Loucy (cell line): ENCODE results near the gene BRINP2.
"Not testable (repeated sequence)": the region's sequence is repeated elsewhere in the genome, so short reads cannot be mapped to it uniquely, and the experiment has no call there.

Experiments used
- H2AFZ ChIP-seq: fragments of 200-600 bp; sonication (generic); 2 replicates; pipeline ENCODE4 v1.6.0; 2016; ENCODE audit warnings: antibody characterized with exemption, mild to moderate bottlenecking, low read length, moderate library complexity
- H3F3A ChIP-seq: fragments of 200-600 bp; 2 replicates; pipeline ENCODE4 v1.6.0; 2016; ENCODE audit warnings: antibody characterized with exemption, low read depth, mild to moderate bottlenecking
- H3K27me3 ChIP-seq: fragments of 200-600 bp; sonication (generic); 2 replicates; pipeline ENCODE4 v1.6.1; 2014; ENCODE audit warnings: low read length, mild to moderate bottlenecking; ENCODE audit not compliant: insufficient read depth, poor library complexity, severe bottlenecking
- H3K36me3 ChIP-seq: fragments of 200-600 bp; sonication (generic); 2 replicates; pipeline ENCODE4 v1.6.1; 2016; ENCODE audit warnings: low read length; ENCODE audit not compliant: insufficient read depth
- H3K4me1 ChIP-seq: fragments of 200-600 bp; sonication (generic); 2 replicates; pipeline ENCODE4 v1.5.1; 2014; ENCODE audit warnings: low read length, mild to moderate bottlenecking; ENCODE audit not compliant: insufficient read depth, poor library complexity, severe bottlenecking
- H3K4me2 ChIP-seq: fragments of 200-600 bp; sonication (generic); 2 replicates; pipeline ENCODE4 v1.6.0; 2014; ENCODE audit warnings: antibody characterized with exemption, low read length, low read depth, mild to moderate bottlenecking; ENCODE audit not compliant: poor library complexity, severe bottlenecking
- H3K4me3 ChIP-seq: fragments of 200-600 bp; sonication (generic); 2 replicates; pipeline ENCODE4 v1.5.1; 2014; ENCODE audit warnings: low read length, mild to moderate bottlenecking, mixed read lengths; ENCODE audit not compliant: poor library complexity, severe bottlenecking
- H3K79me2 ChIP-seq: fragments of 200-600 bp; sonication (generic); 2 replicates; pipeline ENCODE4 v1.6.1; 2014; ENCODE audit warnings: low read length; ENCODE audit not compliant: insufficient read depth
- H3K9ac ChIP-seq: fragments of 200-600 bp; sonication (generic); 2 replicates; pipeline ENCODE4 v1.6.0; 2014; ENCODE audit warnings: mild to moderate bottlenecking, low read depth, low read length, moderate library complexity; ENCODE audit not compliant: poor library complexity, severe bottlenecking
- H3K9me2 ChIP-seq: fragments of 200-600 bp; sonication (generic); replicated peaks from 2 replicates; pipeline ENCODE4 v1.6.1; 2016; ENCODE audit warnings: low read depth, low read length, mixed read lengths
- H3K9me3 ChIP-seq: fragments of 200-600 bp; sonication (generic); 2 replicates; pipeline ENCODE4 v1.6.1; 2014; ENCODE audit warnings: mild to moderate bottlenecking, antibody characterized with exemption, low read length, low read depth; ENCODE audit not compliant: insufficient read depth
- H4K20me1 ChIP-seq: fragments of 200-600 bp; sonication (generic); 2 replicates; pipeline ENCODE4 v1.6.0; 2014; ENCODE audit warnings: antibody characterized with exemption, low read length, mild to moderate bottlenecking; ENCODE audit not compliant: insufficient read depth, poor library complexity, severe bottlenecking
- CTCF ChIP-seq: fragments of 200-600 bp; sonication (generic); conservative IDR thresholded peaks from 2 replicates; pipeline ENCODE4 v1.5.1; 2014; ENCODE audit warnings: mild to moderate bottlenecking, antibody characterized with exemption, low read length
- EZH2phosphoT487 ChIP-seq: fragments of 200-600 bp; IDR thresholded peaks from 2 replicates; pipeline ENCODE4 v1.6.1; 2018; ENCODE audit warnings: antibody characterized with exemption, mild to moderate bottlenecking, moderate library complexity, borderline replicate concordance

BRINP2 gene

GRCh38 chr1:177311586-177311985 lies 140.8 kb downstream of the BRINP2 start:
- H3K4me1 ChIP-seq: no peaks in the 10 kb centered on the region
- TF ChIP-seq CTCF: no peak
- TF ChIP-seq EZH2phosphoT487: no peak
- H2AFZ ChIP-seq: no peak overlapping the region
- no peaks in the 10 kb centered on the region for H3K36me3 ChIP-seq
- H3K27me3 ChIP-seq: no peaks in the 10 kb centered on the region
- no peak overlapping the region for H3K4me2 ChIP-seq
- H3K9me3 ChIP-seq: no peaks in the 10 kb centered on the region; the same call in 1 of the 2 replicates
- H3K79me2 ChIP-seq: no peaks in the 10 kb centered on the region
- H3K9me2 ChIP-seq: no peaks in the 10 kb centered on the region
- no peak overlapping the region for H3K9ac ChIP-seq
- H3F3A ChIP-seq: no peaks in the 10 kb centered on the region
- H3K4me3 ChIP-seq: no peak overlapping the region
- no peaks in the 10 kb centered on the region for H4K20me1 ChIP-seq

- Histone ChIP-seq H2AFZ (no peak overlapping the region), H3K9ac (no peak overlapping the region), H4K20me1 (no peaks in the 10 kb centered on the region), H3F3A (no peaks in the 10 kb centered on the region), H3K9me2 (no peaks in the 10 kb centered on the region), H3K79me2 (no peaks in the 10 kb centered on the region), H3K27me3 (no peaks in the 10 kb centered on the region), H3K4me2 (no peak overlapping the region), H3K9me3 (no peaks in the 10 kb centered on the region), H3K36me3 (no peaks in the 10 kb centered on the region), H3K4me3 (no peak overlapping the region), H3K4me1 (no peaks in the 10 kb centered on the region)
- TF ChIP-seq CTCF (no peak), EZH2phosphoT487 (no peak)
Observed at GRCh38 chr1:177315261-177315660, 144.5 kb downstream of the BRINP2 start.

- no peak overlapping the region for H3K4me2 ChIP-seq
- H4K20me1 ChIP-seq: no peaks in the 10 kb centered on the region
- H3K4me1 ChIP-seq: no peaks in the 10 kb centered on the region
- H3K9ac ChIP-seq: no peak overlapping the region
- TF ChIP-seq EZH2phosphoT487 (no peak), CTCF (no peak)
- H3K9me2 ChIP-seq: no peaks in the 10 kb centered on the region
- H3K9me3 ChIP-seq: no peaks in the 10 kb centered on the region
- no peak overlapping the region for H2AFZ ChIP-seq
- no peaks in the 10 kb centered on the region for H3K27me3 ChIP-seq
- H3F3A ChIP-seq: no peaks in the 10 kb centered on the region
- no peak overlapping the region for H3K4me3 ChIP-seq
- H3K36me3 ChIP-seq: no peaks in the 10 kb centered on the region
- no peaks in the 10 kb centered on the region for H3K79me2 ChIP-seq
Observed at GRCh38 chr1:177315761-177316160, 145.0 kb downstream of the BRINP2 start.

- not testable (repeated sequence) for H3K79me2 ChIP-seq, H3K27me3 ChIP-seq, H4K20me1 ChIP-seq, H3K4me2 ChIP-seq, H3F3A ChIP-seq, H3K4me1 ChIP-seq, H3K36me3 ChIP-seq, H3K9me3 ChIP-seq, H3K9ac ChIP-seq, H3K9me2 ChIP-seq, H3K4me3 ChIP-seq, H2AFZ ChIP-seq
Observed at GRCh38 chr1:177321434-177321833, 150.7 kb downstream of the BRINP2 start.
